NCI-H82 (cell line): ENCODE data around the gene KRT77.

Source experiments
- DNase-seq: peaks from one replicate; lab custom pipeline; 2025; lab: John Stamatoyannopoulos, UW

KRT77 gene

GRCh38 chr12:52655720-52656124 lies 47.6 kb downstream of the KRT77 start:
- DNase-seq: no peak

- DNase-seq: no peak
Observed at GRCh38 chr12:52655251-52655650, 48.1 kb downstream of the KRT77 start.

GRCh38 chr12:52651726-52652261 lies 51.5 kb downstream of the KRT77 start, which contains the start of gene KRT2:
Gene KRT2, minus strand, starts transcription at chr12:52652211. Its CDS starts 69 bp downstream, at chr12:52652142.
- no peak for DNase-seq

- no peak for DNase-seq
Observed at GRCh38 chr12:52650520-52651081, 52.7 kb downstream of the KRT77 start.

- no peak for DNase-seq
Observed at GRCh38 chr12:52649066-52649465, 54.3 kb downstream of the KRT77 start.

- no peak for DNase-seq
Observed at GRCh38 chr12:52648012-52648550, 55.2 kb downstream of the KRT77 start.

GRCh38 chr12:52647601-52648000 lies 55.7 kb downstream of the KRT77 start:
- no peak for DNase-seq

GRCh38 chr12:52646613-52647012 lies 56.7 kb downstream of the KRT77 start:
- no peak for DNase-seq

- no peak for DNase-seq
Observed at GRCh38 chr12:52645982-52646381, 57.3 kb downstream of the KRT77 start.

GRCh38 chr12:52645120-52645761 lies 58.1 kb downstream of the KRT77 start:
- DNase-seq: no peak

GRCh38 chr12:52644078-52644415 lies 59.3 kb downstream of the KRT77 start:
- no peak for DNase-seq

GRCh38 chr12:52643233-52644077 lies 59.9 kb downstream of the KRT77 start:
- no peak for DNase-seq

GRCh38 chr12:52641468-52641867 lies 61.9 kb downstream of the KRT77 start:
- DNase-seq: no peak
